GM23248 (cell line): ENCODE data around the gene SLIT3.

ENCODE experiments used
- EZH2 ChIP-seq: fragments of 200-600 bp; sonication (generic); IDR thresholded peaks from 2 replicates; pipeline ENCODE4 v1.6.1; 2018; ENCODE audit warnings: antibody characterized with exemption, mild to moderate bottlenecking; ENCODE audit not compliant: insufficient read depth, poor library complexity, severe bottlenecking
- EZH2phosphoT487 ChIP-seq: fragments of 200-600 bp; sonication (generic); IDR thresholded peaks from 2 replicates; pipeline ENCODE4 v1.6.1; 2018; ENCODE audit warnings: antibody characterized with exemption, moderate library complexity, mild to moderate bottlenecking, low read depth; ENCODE audit not compliant: insufficient read depth

DNA sequence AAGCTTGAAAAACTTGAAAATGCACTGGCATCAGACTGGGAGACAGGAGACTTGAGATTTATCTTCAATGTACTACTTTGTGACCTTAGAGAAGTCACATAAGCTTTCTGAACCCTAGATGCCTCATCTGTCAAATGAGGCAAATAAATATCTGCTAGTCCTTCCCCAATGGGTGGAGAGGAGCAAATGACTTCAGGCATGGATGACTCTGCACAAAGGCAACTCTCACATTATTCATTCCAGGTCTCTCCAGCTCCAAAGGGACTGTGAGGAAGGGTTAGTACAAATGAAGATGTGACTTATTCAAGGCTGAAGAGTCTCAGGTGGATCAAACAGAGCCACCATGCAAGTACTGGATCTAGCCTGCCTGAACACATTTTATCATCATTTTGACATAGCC lies 228.7 kb downstream of the SLIT3 start:
- no peak for TF ChIP-seq EZH2
- no peak for TF ChIP-seq EZH2phosphoT487
